T-helper 17 cell (primary cell): ENCODE measurements around the gene KRTAP12-1. TPM values are rescaled to one million over a fixed set of nuclear protein-coding genes. Genes with fewer than 3 reads are reported as not detected.
A peak's percentile ranks its signal among the peaks of the same experiment; 100 is the strongest.

ENCODE experiments used
- ATAC-seq: fragments of 150-1000 bp; cut with Tn5 transposase; 2 replicates; pipeline ENCODE4 v1.10.0; 2021; ENCODE audit warnings: mild to moderate bottlenecking, moderate library complexity
- DNase-seq, 3 donors: peaks; one replicate each; pipeline versions ENCODE4 v3.0.0 to v3.0.0-alpha.2; 2020 to 2021
- H3K9me3 ChIP-seq: one replicate; pipeline ENCODE4 v1.7.0; 2013; ENCODE audit warnings: low read length, mild to moderate bottlenecking; ENCODE audit not compliant: control insufficient read depth, poor library complexity, severe bottlenecking
- H3K27ac Mint-ChIP-seq: one replicate; pipeline ENCODE4 v1.8.0; 2022; ENCODE audit warnings: mild to moderate bottlenecking, moderate library complexity, mixed read lengths
- H3K27me3 Mint-ChIP-seq: one replicate; pipeline ENCODE4 v1.8.0; 2022; ENCODE audit warnings: mixed read lengths
- H3K36me3 Mint-ChIP-seq: one replicate; pipeline ENCODE4 v1.8.0; 2022; ENCODE audit warnings: low read depth, mixed read lengths
- H3K4me1 Mint-ChIP-seq: one replicate; pipeline ENCODE4 v1.8.0; 2022; ENCODE audit warnings: mild to moderate bottlenecking, mixed read lengths
- H3K4me3 Mint-ChIP-seq: one replicate; pipeline ENCODE4 v1.8.0; 2022; ENCODE audit warnings: mild to moderate bottlenecking, moderate library complexity, mixed read lengths
- total RNA-seq, 4 donors: library from RNA in 2 of 4; stranded (reverse) in 2 of 4; gene quantifications; one replicate each; pipeline ENCODE4 v1.2.3 and lab custom pipeline; 2022 to 2026

The KRTAP12-1 gene
- total RNA-seq (not detected), total RNA-seq (lab: John Stamatoyannopoulos, UW) (0 reads per million in 2 donors)

- Mint-ChIP-seq H3K27me3 (peaks cover 46% of the 10 kb centered on the region), H3K4me3 (no peak within 1 kb of the TSS), H3K27ac (no peak within 1 kb of the TSS), H3K4me1 (peaks cover 14% of the 10 kb centered on the region), H3K36me3 (peaks cover 7% of the 10 kb centered on the region)
- DNase-seq (no peak), ATAC-seq (no peak)
- no peaks in the 10 kb centered on the region for H3K9me3 ChIP-seq
Observed at GRCh38 chr21:44681861-44682579, at the start of gene KRTAP12-1. Gene KRTAP12-1 (minus strand): TSS chr21:44682163. CDS start chr21:44682123, 40 bp downstream.

DNA sequence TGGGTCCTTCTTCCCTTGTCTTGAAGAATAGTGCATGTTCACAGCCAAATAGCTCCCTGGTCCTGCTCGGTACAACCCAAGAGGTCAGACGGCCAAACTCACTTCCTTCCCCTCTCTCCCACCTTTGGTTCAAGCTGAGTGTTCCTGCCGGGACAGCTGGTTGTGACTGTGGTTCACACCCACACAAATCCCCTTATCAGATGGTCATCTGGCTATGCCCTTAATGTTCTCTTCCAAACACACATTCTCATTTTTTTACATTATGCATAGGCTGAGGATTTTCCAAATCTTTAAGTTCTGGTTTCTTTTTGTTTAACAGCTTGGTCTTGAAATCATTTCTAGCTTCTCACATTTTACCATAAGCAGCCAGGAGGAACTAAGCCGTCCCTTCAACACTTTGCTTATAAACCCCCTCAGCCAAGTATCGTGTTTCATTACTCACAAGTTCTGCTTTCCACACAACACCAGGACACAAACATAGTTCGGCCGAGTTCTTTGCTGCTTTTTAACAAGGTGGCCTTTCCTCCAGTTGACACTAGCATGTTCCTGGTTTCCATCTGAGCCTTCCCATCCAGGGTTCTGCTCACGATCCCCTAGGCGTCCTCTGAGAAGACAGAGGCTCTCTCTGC is 49.1 kb upstream of the KRTAP12-1 start:
- no peak for DNase-seq
- Mint-ChIP-seq H3K4me3 (no peak overlapping the region), H3K36me3 (peaks cover 2% of the 10 kb centered on the region), H3K4me1 (peaks cover 7% of the 10 kb centered on the region), H3K27ac (no peak overlapping the region), H3K27me3 (peaks cover 42% of the 10 kb centered on the region)
- no peaks in the 10 kb centered on the region for H3K9me3 ChIP-seq
- ATAC-seq: no peak

- no peak overlapping the region for H3K4me3 Mint-ChIP-seq
- peaks cover 53% of the 10 kb centered on the region for H3K27me3 Mint-ChIP-seq
- no peaks in the 10 kb centered on the region for H3K9me3 ChIP-seq
- no peak overlapping the region for H3K27ac Mint-ChIP-seq
- DNase-seq (no peak), ATAC-seq (no peak)
- peaks cover 7% of the 10 kb centered on the region for H3K4me1 Mint-ChIP-seq
- peaks cover 2% of the 10 kb centered on the region for H3K36me3 Mint-ChIP-seq
Observed at GRCh38 chr21:44730028-44730395, 48.0 kb upstream of the KRTAP12-1 start.

DNA sequence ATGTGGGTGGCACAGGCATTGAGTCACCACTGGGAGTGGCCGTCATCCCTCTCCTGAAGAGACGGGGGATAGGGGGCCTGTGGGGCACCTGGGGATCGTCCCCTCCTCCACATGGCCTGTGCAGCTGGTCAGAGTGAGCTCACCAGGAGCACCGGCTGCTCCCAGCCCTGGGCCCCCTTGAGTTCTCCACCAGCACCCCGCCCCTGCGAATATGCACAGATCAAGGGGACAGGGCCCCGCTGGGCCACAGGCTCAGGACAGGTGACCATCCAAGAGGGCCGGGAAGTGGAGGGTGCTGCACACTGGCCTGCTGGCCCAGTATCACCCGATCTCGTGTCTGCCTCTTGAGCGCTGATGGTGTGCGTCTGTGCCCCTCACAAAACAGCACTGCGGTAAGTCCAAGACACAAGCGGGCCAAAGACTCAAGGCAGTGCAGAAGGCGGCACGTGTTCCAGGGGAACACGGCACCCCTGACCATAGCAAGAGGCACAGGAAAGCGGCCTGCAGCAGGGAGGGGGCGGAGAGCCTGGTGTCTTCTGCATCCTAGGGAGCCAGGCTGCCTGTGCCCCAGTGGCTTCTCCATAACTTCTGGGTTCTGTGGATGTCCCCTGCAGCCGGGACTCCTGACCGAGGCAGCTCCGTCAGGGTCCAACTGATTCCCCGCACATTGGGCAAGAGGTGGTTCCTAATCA is 47.5 kb upstream of the KRTAP12-1 start:
- Mint-ChIP-seq H3K27ac (no peak overlapping the region), H3K4me3 (no peak overlapping the region), H3K36me3 (peaks cover 2% of the 10 kb centered on the region), H3K4me1 (peaks cover 7% of the 10 kb centered on the region), H3K27me3 (peaks cover 55% of the 10 kb centered on the region)
- ATAC-seq (no peak), DNase-seq (no peak)
- no peaks in the 10 kb centered on the region for H3K9me3 ChIP-seq

- Mint-ChIP-seq H3K36me3 (peaks cover 2% of the 10 kb centered on the region), H3K27ac (no peak overlapping the region), H3K4me3 (no peak overlapping the region), H3K4me1 (peaks cover 9% of the 10 kb centered on the region), H3K27me3 (peaks cover 59% of the 10 kb centered on the region)
- H3K9me3 ChIP-seq: no peaks in the 10 kb centered on the region
- ATAC-seq (no peak), DNase-seq (no peak)
Observed at GRCh38 chr21:44728716-44729115, 46.8 kb upstream of the KRTAP12-1 start.

GRCh38 chr21:44727757-44728156 is 45.8 kb upstream of the KRTAP12-1 start:
- H3K4me1 Mint-ChIP-seq: peaks cover 17% of the 10 kb centered on the region
- no peaks in the 10 kb centered on the region for H3K9me3 ChIP-seq
- H3K36me3 Mint-ChIP-seq: peaks cover 2% of the 10 kb centered on the region
- H3K27ac Mint-ChIP-seq: peak overlapping the region; percentile 51
- DNase-seq (no peak), ATAC-seq (no peak)
- H3K27me3 Mint-ChIP-seq: peaks cover 60% of the 10 kb centered on the region
- H3K4me3 Mint-ChIP-seq: no peak overlapping the region

DNA sequence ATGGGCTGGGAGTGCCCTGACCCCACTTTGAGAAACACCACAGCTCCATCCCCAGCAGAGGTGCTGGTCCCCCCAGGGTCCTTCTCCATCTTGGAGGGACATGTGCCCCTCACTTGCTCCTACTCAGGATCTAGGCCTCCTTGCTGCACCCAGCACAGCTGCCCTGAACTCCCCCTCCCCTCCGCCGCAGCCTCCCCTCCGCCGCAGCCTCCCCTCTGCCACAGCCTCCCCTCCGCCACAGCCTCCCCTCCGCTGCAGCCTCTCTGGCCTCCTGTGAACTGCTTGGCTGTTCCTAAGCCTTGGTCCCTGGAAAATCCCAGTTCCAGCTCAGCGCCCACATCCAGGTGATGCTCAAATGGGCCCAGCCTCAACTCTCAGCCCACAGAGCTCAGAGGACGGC is 45.4 kb upstream of the KRTAP12-1 start:
- DNase-seq: no peak
- H3K9me3 ChIP-seq: no peaks in the 10 kb centered on the region
- Mint-ChIP-seq H3K27me3 (peaks cover 63% of the 10 kb centered on the region), H3K4me3 (no peak overlapping the region), H3K4me1 (peaks cover 18% of the 10 kb centered on the region), H3K36me3 (peaks cover 2% of the 10 kb centered on the region), H3K27ac (peak overlapping the region; percentile 51)
- ATAC-seq: no peak

DNA sequence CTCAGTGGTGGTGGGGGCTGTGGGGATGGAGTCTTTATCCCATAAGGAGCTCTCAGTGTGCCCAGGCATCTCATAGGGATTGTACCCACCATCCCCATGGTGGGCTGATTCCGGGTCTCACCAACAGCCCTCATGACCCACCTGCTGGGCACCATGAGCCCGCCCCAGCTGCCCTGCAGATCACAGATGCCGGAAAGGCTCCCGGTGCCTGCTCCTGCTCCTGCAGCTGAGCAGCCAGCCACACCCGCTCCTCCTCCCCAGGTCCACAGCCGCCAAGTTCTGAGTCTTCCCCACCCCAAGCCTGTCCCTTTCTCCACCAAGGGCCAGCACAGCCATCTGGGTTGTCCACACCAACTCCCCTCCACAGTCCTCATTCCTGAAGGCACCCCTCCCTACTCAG is 44.9 kb upstream of the KRTAP12-1 start:
- peaks cover 16% of the 10 kb centered on the region for H3K4me1 Mint-ChIP-seq
- H3K27ac Mint-ChIP-seq: no peak overlapping the region
- H3K4me3 Mint-ChIP-seq: no peak overlapping the region
- no peaks in the 10 kb centered on the region for H3K9me3 ChIP-seq
- H3K27me3 Mint-ChIP-seq: peaks cover 60% of the 10 kb centered on the region
- H3K36me3 Mint-ChIP-seq: no peaks in the 10 kb centered on the region
- ATAC-seq (no peak), DNase-seq (no peak)

DNA sequence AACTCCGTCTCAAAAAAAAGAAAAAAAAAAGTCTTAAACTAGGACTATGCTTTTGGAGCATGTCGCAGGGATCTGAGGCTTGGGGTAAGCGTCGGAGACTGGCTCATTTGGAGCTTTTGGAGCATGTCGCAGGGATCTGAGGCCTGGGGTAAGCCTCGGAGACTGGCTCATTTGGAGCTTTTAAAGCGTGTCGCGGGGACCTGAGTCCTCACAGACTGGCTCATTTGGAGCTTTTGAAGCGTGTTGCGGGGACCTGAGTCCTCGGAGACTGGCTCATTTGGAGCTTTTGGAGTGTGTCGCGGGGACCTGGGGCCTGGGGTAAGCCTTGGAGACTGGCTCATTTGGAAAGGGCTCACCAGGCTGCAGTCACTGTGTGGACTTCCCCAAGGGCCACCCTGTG is 43.0 kb upstream of the KRTAP12-1 start:
- H3K27me3 Mint-ChIP-seq: peaks cover 54% of the 10 kb centered on the region
- no peak for ATAC-seq
- no peaks in the 10 kb centered on the region for H3K9me3 ChIP-seq
- no peak overlapping the region for H3K27ac Mint-ChIP-seq
- H3K4me1 Mint-ChIP-seq: peaks cover 12% of the 10 kb centered on the region
- H3K36me3 Mint-ChIP-seq: peaks cover 3% of the 10 kb centered on the region
- no peak overlapping the region for H3K4me3 Mint-ChIP-seq
- DNase-seq: no peak

DNA sequence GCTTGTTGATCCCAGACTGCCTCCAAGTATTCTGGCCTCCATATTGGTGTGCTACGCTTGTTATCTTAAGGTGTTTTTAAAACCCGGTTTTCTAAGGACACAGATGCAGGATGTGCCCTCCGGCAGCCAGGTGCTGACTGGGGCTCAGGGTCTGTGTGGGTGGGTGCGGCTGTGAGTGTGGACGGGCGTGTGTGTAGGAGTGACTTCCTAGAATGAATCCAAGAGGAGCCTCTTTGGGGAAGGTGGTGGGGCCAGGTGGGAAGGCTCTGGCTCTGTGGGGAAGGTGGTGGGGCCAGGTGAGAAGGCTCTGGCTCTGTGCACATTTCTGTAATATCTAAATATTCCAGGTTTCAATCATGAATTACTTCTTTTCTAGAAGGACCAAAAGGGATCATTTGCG is 42.2 kb upstream of the KRTAP12-1 start:
- ATAC-seq (no peak), DNase-seq (no peak)
- H3K4me1 Mint-ChIP-seq: peaks cover 12% of the 10 kb centered on the region
- no peak overlapping the region for H3K4me3 Mint-ChIP-seq
- H3K36me3 Mint-ChIP-seq: peaks cover 5% of the 10 kb centered on the region
- H3K27me3 Mint-ChIP-seq: peaks cover 58% of the 10 kb centered on the region
- H3K9me3 ChIP-seq: no peaks in the 10 kb centered on the region
- H3K27ac Mint-ChIP-seq: no peak overlapping the region

- DNase-seq: no peak
- ATAC-seq: peak; percentile 57
- peak overlapping the region; percentile 81 for H3K4me3 Mint-ChIP-seq
- H3K36me3 Mint-ChIP-seq: peaks cover 5% of the 10 kb centered on the region
- peak overlapping the region; percentile 49 for H3K27ac Mint-ChIP-seq
- H3K9me3 ChIP-seq: no peaks in the 10 kb centered on the region
- peaks cover 66% of the 10 kb centered on the region for H3K27me3 Mint-ChIP-seq
- H3K4me1 Mint-ChIP-seq: peaks cover 14% of the 10 kb centered on the region
Observed at GRCh38 chr21:44723177-44724131, 41.5 kb upstream of the KRTAP12-1 start.

- H3K27ac Mint-ChIP-seq: no peak overlapping the region
Observed at GRCh38 chr21:44722731-44723130, 40.8 kb upstream of the KRTAP12-1 start.

More at GRCh38 chr21:44722731-44723130, 40.8 kb upstream of the KRTAP12-1 start:
- peaks cover 8% of the 10 kb centered on the region for H3K36me3 Mint-ChIP-seq
- H3K27me3 Mint-ChIP-seq: peaks cover 66% of the 10 kb centered on the region
- no peaks in the 10 kb centered on the region for H3K9me3 ChIP-seq
- no peak for DNase-seq
- H3K4me1 Mint-ChIP-seq: peaks cover 14% of the 10 kb centered on the region
- H3K4me3 Mint-ChIP-seq: peak overlapping the region; percentile 81
- ATAC-seq: no peak
